Measurements from ENCODE around the gene SEMA4F.
"Not testable (repeated sequence)": the region's sequence is repeated elsewhere in the genome, so short reads cannot be mapped to it uniquely, and the experiment has no call there.

SEMA4F gene

DNA sequence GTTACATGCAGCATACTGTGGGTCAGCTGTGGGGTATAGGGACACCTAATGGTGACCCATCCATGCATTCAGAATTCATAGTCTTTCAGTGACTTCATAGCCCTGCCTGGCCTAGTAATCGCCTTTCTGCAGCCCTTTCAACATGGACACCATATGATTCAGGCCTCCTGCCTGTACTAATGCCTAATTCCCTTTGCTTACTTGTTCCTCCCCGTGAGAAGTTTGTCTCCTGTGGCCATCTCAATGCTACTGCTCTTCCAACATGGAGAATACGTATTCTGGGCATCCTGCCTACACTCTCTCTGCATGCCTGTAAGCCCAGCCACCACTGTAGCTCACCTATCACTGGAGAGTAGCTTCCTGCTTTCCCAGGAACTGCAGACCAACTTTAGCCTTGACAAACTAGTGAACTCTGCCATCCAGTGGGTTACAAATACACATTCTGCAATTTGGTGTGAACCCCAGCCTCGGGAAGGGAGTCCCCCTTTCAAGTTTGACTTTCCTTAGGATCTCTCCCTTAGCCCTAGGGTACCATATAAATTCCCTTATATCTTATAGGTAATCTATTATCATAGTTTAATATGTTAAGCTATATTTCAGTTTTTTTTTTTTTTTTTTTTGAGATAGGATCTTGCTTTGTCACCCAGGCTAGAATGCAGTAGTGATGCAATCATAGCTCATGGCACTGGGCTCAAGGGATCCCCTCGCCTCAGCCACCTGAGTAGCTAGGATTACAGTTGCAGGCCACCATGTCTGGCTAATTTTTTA, 28.2 kb upstream of the SEMA4F start:
- no peaks in the 10 kb centered on the region for H3K79me2 ChIP-seq (ENCODE audit: insufficient read depth, low read length)
- no peak overlapping the region for H3K4me3 ChIP-seq (ENCODE audit: insufficient read depth, low read length, poor library complexity, severe bottlenecking)
- H3K9me2 ChIP-seq (replicated peaks; ENCODE audit: insufficient read depth, low read length), result no peaks in the 10 kb centered on the region
- no peak overlapping the region for H2AFZ ChIP-seq (ENCODE audit: low read depth, low read length, severe bottlenecking)
- H3K9ac ChIP-seq (ENCODE audit: low read length), result no peak overlapping the region
- no peaks in the 10 kb centered on the region for H3K27me3 ChIP-seq (ENCODE audit: low read length)
- TF ChIP-seq, protein P1, sequence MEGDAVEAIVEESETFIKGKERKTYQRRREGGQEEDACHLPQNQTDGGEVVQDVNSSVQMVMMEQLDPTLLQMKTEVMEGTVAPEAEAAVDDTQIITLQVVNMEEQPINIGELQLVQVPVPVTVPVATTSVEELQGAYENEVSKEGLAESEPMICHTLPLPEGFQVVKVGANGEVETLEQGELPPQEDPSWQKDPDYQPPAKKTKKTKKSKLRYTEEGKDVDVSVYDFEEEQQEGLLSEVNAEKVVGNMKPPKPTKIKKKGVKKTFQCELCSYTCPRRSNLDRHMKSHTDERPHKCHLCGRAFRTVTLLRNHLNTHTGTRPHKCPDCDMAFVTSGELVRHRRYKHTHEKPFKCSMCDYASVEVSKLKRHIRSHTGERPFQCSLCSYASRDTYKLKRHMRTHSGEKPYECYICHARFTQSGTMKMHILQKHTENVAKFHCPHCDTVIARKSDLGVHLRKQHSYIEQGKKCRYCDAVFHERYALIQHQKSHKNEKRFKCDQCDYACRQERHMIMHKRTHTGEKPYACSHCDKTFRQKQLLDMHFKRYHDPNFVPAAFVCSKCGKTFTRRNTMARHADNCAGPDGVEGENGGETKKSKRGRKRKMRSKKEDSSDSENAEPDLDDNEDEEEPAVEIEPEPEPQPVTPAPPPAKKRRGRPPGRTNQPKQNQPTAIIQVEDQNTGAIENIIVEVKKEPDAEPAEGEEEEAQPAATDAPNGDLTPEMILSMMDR (IDR thresholded peaks at IDR 0.05; ENCODE audit: insufficient read depth, low read length, poor library complexity, severe bottlenecking), result no peak
- TF ChIP-seq EZH2phosphoT487 (conservative IDR thresholded peaks at IDR 0.05; ENCODE audit: low read length), result no peak
- no peaks in the 10 kb centered on the region for H4K20me1 ChIP-seq (ENCODE audit: low read depth, low read length)
- H3K4me2 ChIP-seq (ENCODE audit: low read depth, low read length, poor library complexity, severe bottlenecking), result no peak overlapping the region
- H3K9me3 ChIP-seq (ENCODE audit: insufficient read depth, low read length), result no peaks in the 10 kb centered on the region
- no peaks in the 10 kb centered on the region for H3K36me3 ChIP-seq (ENCODE audit: low read length)
- H3K27ac ChIP-seq (ENCODE audit: low read depth, low read length), result no peak overlapping the region
- no peaks in the 10 kb centered on the region for H3F3A ChIP-seq (ENCODE audit: insufficient read depth)

GRCh38 chr2:74628538-74629105, 25.4 kb upstream of the SEMA4F start:
- Histone ChIP-seq H3K9ac (ENCODE audit: low read length) (no peak overlapping the region), H4K20me1 (ENCODE audit: low read depth, low read length) (no peaks in the 10 kb centered on the region), H3K4me2 (ENCODE audit: low read depth, low read length, poor library complexity, severe bottlenecking) (no peak overlapping the region), H3K27me3 (ENCODE audit: low read length) (no peaks in the 10 kb centered on the region), H3K9me2 (replicated peaks; ENCODE audit: insufficient read depth, low read length) (no peaks in the 10 kb centered on the region), H3K27ac (ENCODE audit: low read depth, low read length) (no peak overlapping the region), H3K36me3 (ENCODE audit: low read length) (no peaks in the 10 kb centered on the region), H3K79me2 (ENCODE audit: insufficient read depth, low read length) (no peaks in the 10 kb centered on the region), H2AFZ (ENCODE audit: low read depth, low read length, severe bottlenecking) (no peak overlapping the region), H3K9me3 (ENCODE audit: insufficient read depth, low read length) (no peaks in the 10 kb centered on the region), H3F3A (ENCODE audit: insufficient read depth) (no peaks in the 10 kb centered on the region), H3K4me3 (ENCODE audit: insufficient read depth, low read length, poor library complexity, severe bottlenecking) (no peak overlapping the region)
- no peak for TF ChIP-seq EZH2phosphoT487 (conservative IDR thresholded peaks at IDR 0.05; ENCODE audit: low read length)
- TF ChIP-seq, protein P1 (IDR thresholded peaks at IDR 0.05; ENCODE audit: insufficient read depth, low read length, poor library complexity, severe bottlenecking), result no peak

GRCh38 chr2:74630454-74630853, 23.6 kb upstream of the SEMA4F start:
- not testable (repeated sequence) for H3K9me2 ChIP-seq (replicated peaks; ENCODE audit: insufficient read depth, low read length); H3K9ac ChIP-seq (ENCODE audit: low read length); H3F3A ChIP-seq (ENCODE audit: insufficient read depth); H2AFZ ChIP-seq (ENCODE audit: low read depth, low read length, severe bottlenecking); H4K20me1 ChIP-seq (ENCODE audit: low read depth, low read length); H3K27me3 ChIP-seq (ENCODE audit: low read length); H3K27ac ChIP-seq (ENCODE audit: low read depth, low read length); H3K79me2 ChIP-seq (ENCODE audit: insufficient read depth, low read length); H3K4me3 ChIP-seq (ENCODE audit: insufficient read depth, low read length, poor library complexity, severe bottlenecking); H3K9me3 ChIP-seq (ENCODE audit: insufficient read depth, low read length); H3K36me3 ChIP-seq (ENCODE audit: low read length); H3K4me2 ChIP-seq (ENCODE audit: low read depth, low read length, poor library complexity, severe bottlenecking)

- Histone ChIP-seq H3K27me3 (ENCODE audit: low read length) (no peaks in the 10 kb centered on the region), H3K36me3 (ENCODE audit: low read length) (no peaks in the 10 kb centered on the region), H3K9me2 (replicated peaks; ENCODE audit: insufficient read depth, low read length) (no peaks in the 10 kb centered on the region), H3K4me3 (ENCODE audit: insufficient read depth, low read length, poor library complexity, severe bottlenecking) (no peak overlapping the region), H2AFZ (ENCODE audit: low read depth, low read length, severe bottlenecking) (no peak overlapping the region), H3K79me2 (ENCODE audit: insufficient read depth, low read length) (no peaks in the 10 kb centered on the region), H3K4me2 (ENCODE audit: low read depth, low read length, poor library complexity, severe bottlenecking) (no peak overlapping the region), H4K20me1 (ENCODE audit: low read depth, low read length) (no peaks in the 10 kb centered on the region), H3K27ac (ENCODE audit: low read depth, low read length) (no peak overlapping the region), H3F3A (ENCODE audit: insufficient read depth) (no peaks in the 10 kb centered on the region), H3K9me3 (ENCODE audit: insufficient read depth, low read length) (no peaks in the 10 kb centered on the region), H3K9ac (ENCODE audit: low read length) (no peak overlapping the region)
- no peak for TF ChIP-seq EZH2phosphoT487 (conservative IDR thresholded peaks at IDR 0.05; ENCODE audit: low read length)
- TF ChIP-seq, protein P1 (IDR thresholded peaks at IDR 0.05; ENCODE audit: insufficient read depth, low read length, poor library complexity, severe bottlenecking), result no peak
These were observed 21.7 kb upstream of the SEMA4F start for GRCh38 chr2:74632209-74632938.
